HCT116 (cell line): ENCODE data around the gene MELTF. TPM values are rescaled to one million over a fixed set of nuclear protein-coding genes. Genes with fewer than 3 reads are reported as not detected.

Source experiments
- ATAC-seq: fragments of 200-7000 bp; cut with Tn5 transposase; 2 replicates; pipeline ENCODE4 v1.9.1; 2020; ENCODE audit warnings: mild to moderate bottlenecking, moderate library complexity
- BruUV-seq: library from RNA; stranded (reverse); fragments of 400-500 nt; replicated peaks from 2 replicates; lab custom pipeline; 2021; lab: Mats Ljungman, UMichigan
- CTCF ChIA-PET: fragments of 300-600 bp; sonication (Branson Sonifier 250); formaldehyde crosslinking; loops from one replicate; lab custom pipeline; 2021; ENCODE audit warnings: antibody characterized with exemption; lab: Charles Lee
- POLR2A ChIA-PET: fragments of 300-600, 350-600 bp; sonication (Branson Sonifier 250); formaldehyde crosslinking; loops from one replicate; lab custom pipeline; 2021; ENCODE audit warnings: antibody characterized with exemption; lab: Charles Lee
- RAD21 ChIA-PET, 2 experiments: fragments of 300-600 bp; sonication (Branson Sonifier 250); formaldehyde crosslinking; loops; one replicate each; lab custom pipeline; 2023; ENCODE audit warnings: low total read pairs in 2 of 2; ENCODE audit not compliant: uncharacterized antibody in 2 of 2, unreplicated experiment in 2 of 2, low non-redundant PET in 1 of 2; lab: Charles Lee
- DNase-seq: peaks from one replicate; pipeline ENCODE4 v3.0.0-alpha.2; 2010; ENCODE audit warnings: low read depth, low spot score
- H2AFZ ChIP-seq: fragments of 200-600 bp; shearing (Covaris generic), sonication (generic); 2 replicates; pipeline ENCODE4 v1.6.1; 2017; ENCODE audit warnings: low read depth, mixed run types, mixed read lengths, antibody characterized with exemption, low read length; ENCODE audit not compliant: poor library complexity, severe bottlenecking
- H3K27ac ChIP-seq: 2 replicates; pipeline ENCODE4 v1.5.1; 2012; ENCODE audit warnings: low read depth, low read length
- H3K27me3 ChIP-seq: fragments of 200-600 bp; sonication (generic); 2 replicates; pipeline ENCODE4 v1.6.1; 2016; ENCODE audit warnings: mixed run types, low read length, mixed read lengths; ENCODE audit not compliant: insufficient read depth
- H3K36me3 ChIP-seq, 2 experiments: fragments of 200-500 bp in 1 of 2; fragments of 200-600 bp in 1 of 2; sonication (Bioruptor generic) in 1 of 2; sonication (generic) in 1 of 2; 2 replicates each; pipeline versions ENCODE4 v1.5.1 to v1.6.1; 2014 to 2016; ENCODE audit warnings: low read length in 2 of 2, inconsistent platforms in 1 of 2, mixed read lengths in 1 of 2, mixed run types in 1 of 2; ENCODE audit not compliant: insufficient read depth in 2 of 2, control insufficient read depth in 1 of 2
- H3K4me1 ChIP-seq, 2 experiments: fragments of 200-600 bp in 1 of 2; sonication (generic) in 1 of 2; 2 replicates each; pipeline versions ENCODE4 v1.5.1 to v1.6.1; 2012 to 2017; ENCODE audit warnings: low read length in 2 of 2, inconsistent platforms in 1 of 2, mild to moderate bottlenecking in 1 of 2, mixed read lengths in 1 of 2, mixed run types in 1 of 2, moderate library complexity in 1 of 2; ENCODE audit not compliant: insufficient read depth in 2 of 2, control insufficient read depth in 1 of 2
- H3K4me2 ChIP-seq: fragments of 200-600 bp; sonication (generic); 2 replicates; pipeline ENCODE4 v1.6.1; 2017; ENCODE audit warnings: mixed run types, low read length, mixed read lengths
- H3K4me3 ChIP-seq, 2 experiments: fragments of 200-600 bp in 1 of 2; sonication (generic) in 1 of 2; replicated peaks in 1 of 2; 2 replicates each; pipeline ENCODE4 v1.5.1; 2011 to 2016; ENCODE audit warnings: low read length in 2 of 2, control low read depth in 1 of 2, low read depth in 1 of 2, mild to moderate bottlenecking in 1 of 2, mixed read lengths in 1 of 2, mixed run types in 1 of 2
- H3K79me2 ChIP-seq: fragments of 200-600 bp; sonication (generic); 2 replicates; pipeline ENCODE4 v1.6.1; 2017; ENCODE audit warnings: mild to moderate bottlenecking, mixed run types, low read length, moderate library complexity, mixed read lengths; ENCODE audit not compliant: insufficient read depth
- H3K9ac ChIP-seq: fragments of 200-600 bp; sonication (generic); 2 replicates; pipeline ENCODE4 v1.6.1; 2016; ENCODE audit warnings: low read length, mixed read lengths
- H3K9me2 ChIP-seq: fragments of 200-600 bp; sonication (generic), shearing (Covaris generic); 2 replicates; pipeline ENCODE4 v1.6.1; 2017; ENCODE audit warnings: mixed run types, mild to moderate bottlenecking, moderate library complexity; ENCODE audit not compliant: insufficient read depth
- H3K9me3 ChIP-seq, 2 experiments: fragments of 200-500 bp in 1 of 2; fragments of 200-600 bp in 1 of 2; sonication (Bioruptor generic) in 1 of 2; sonication (generic) in 1 of 2; 2 replicates each; pipeline ENCODE4 v1.6.1; 2014 to 2017; ENCODE audit warnings: low read length in 2 of 2, mixed read lengths in 2 of 2, inconsistent platforms in 1 of 2, low read depth in 1 of 2, mild to moderate bottlenecking in 1 of 2, mixed run types in 1 of 2, moderate library complexity in 1 of 2; ENCODE audit not compliant: control insufficient read depth in 1 of 2, insufficient read depth in 1 of 2
- H4K20me1 ChIP-seq: fragments of 200-600 bp; sonication (generic), shearing (Covaris generic); 2 replicates; pipeline ENCODE4 v1.6.1; 2017; ENCODE audit warnings: mixed run types, mild to moderate bottlenecking, moderate library complexity; ENCODE audit not compliant: insufficient read depth
- ATF3 ChIP-seq: IDR thresholded peaks from 2 replicates; pipeline ENCODE4 v1.6.1; 2012
- CBX3 ChIP-seq: IDR thresholded peaks from 2 replicates; pipeline ENCODE4 v1.6.1; 2012; ENCODE audit warnings: low read depth
- CEBPB ChIP-seq: IDR thresholded peaks from 2 replicates; pipeline ENCODE4 v1.6.1; 2012; ENCODE audit warnings: low read depth
- EGR1 ChIP-seq: IDR thresholded peaks from 2 replicates; pipeline ENCODE4 v1.6.1; 2012; ENCODE audit warnings: low read depth
- EZH2phosphoT487 ChIP-seq: fragments of 200-600 bp; IDR thresholded peaks from 2 replicates; pipeline ENCODE4 v1.6.1; 2018; ENCODE audit warnings: antibody characterized with exemption, borderline replicate concordance
- POLR2A ChIP-seq: IDR thresholded peaks from 2 replicates; pipeline ENCODE4 v1.7.0; 2011; ENCODE audit warnings: borderline replicate concordance; ENCODE audit not compliant: insufficient read depth, insufficient read length; ENCODE audit errors: extremely low read depth
- POLR2AphosphoS5 ChIP-seq: IDR thresholded peaks from 2 replicates; pipeline ENCODE4 v1.6.1; 2011; ENCODE audit warnings: mild to moderate bottlenecking, low read depth, low read length, moderate library complexity
- SIN3A ChIP-seq: IDR thresholded peaks from 2 replicates; pipeline ENCODE4 v1.6.1; 2012; ENCODE audit warnings: low read depth
- SP1 ChIP-seq: IDR thresholded peaks from 2 replicates; pipeline ENCODE4 v1.6.1; 2012; ENCODE audit warnings: low read depth
- SRF ChIP-seq: IDR thresholded peaks from 2 replicates; pipeline ENCODE4 v1.6.1; 2012; ENCODE audit warnings: low read depth
- TCF7L2 ChIP-seq: IDR thresholded peaks from 2 replicates; pipeline ENCODE4 v1.7.0; 2011; ENCODE audit warnings: borderline replicate concordance, inconsistent platforms; ENCODE audit not compliant: insufficient read depth, insufficient read length; ENCODE audit errors: extremely low read depth
- ZFX ChIP-seq: fragments of 450-650 bp; IDR thresholded peaks from 2 replicates; pipeline ENCODE4 v1.6.1; 2017
- ZNF274 ChIP-seq: fragments of 200-500 bp; sonication (Bioruptor generic); IDR thresholded peaks from 2 replicates; pipeline ENCODE4 v1.6.1; 2014; ENCODE audit warnings: mild to moderate bottlenecking, low read depth, low read length, inconsistent platforms
- intact Hi-C: fragments of 100-400 bp; cut with micrococcal nuclease; formaldehyde crosslinking; loops from 2 replicates; pipeline ENCODE4 v1.10.0; 2022
- total RNA-seq: library from RNA; stranded (reverse); gene quantifications from one replicate; pipeline ENCODE4 v1.2.1, GENCODE V29; 2021; ENCODE audit not compliant: unreplicated experiment

Gene MELTF
- total RNA-seq, 1 experiment from 2014 or later, result 47.6 TPM

DNA sequence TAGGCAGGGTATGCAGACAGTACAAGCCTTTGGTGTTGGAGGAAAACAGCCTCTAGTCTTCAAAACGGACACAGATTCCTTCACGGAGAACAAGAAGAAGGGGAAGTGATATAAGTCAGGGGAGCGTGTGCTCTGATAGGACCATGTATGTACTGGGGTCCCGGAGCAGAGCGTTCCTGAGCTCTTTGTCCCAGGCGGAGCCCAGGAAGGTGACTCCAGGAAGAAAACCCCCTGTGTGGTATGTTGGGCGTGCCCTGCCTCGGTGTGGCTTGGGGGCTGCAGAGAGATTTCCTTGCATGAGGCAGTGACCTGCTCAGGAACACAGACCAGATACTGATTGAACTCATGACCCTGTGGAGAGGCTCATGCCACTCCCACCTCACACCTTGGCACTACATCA is 21.7 kb downstream of the MELTF start:
- Histone ChIP-seq H3K27ac (no peak overlapping the region), H3K4me3 (no peak overlapping the region), H3K4me1 (peaks cover 16 to 33% of the 10 kb centered on the region in 2 experiments; a peak in 3 of 4 replicates), H3K36me3 (no peaks in the 10 kb centered on the region), H4K20me1 (no peaks in the 10 kb centered on the region), H3K9me2 (no peaks in the 10 kb centered on the region), H2AFZ (no peak overlapping the region), H3K27me3 (no peaks in the 10 kb centered on the region), H3K9me3 (no peaks in the 10 kb centered on the region), H3K9ac (no peak overlapping the region), H3K4me2 (no peak overlapping the region), H3K79me2 (no peaks in the 10 kb centered on the region)
- ChIA-PET RAD21 (no interaction called here), CTCF (no interaction called here), POLR2A (no interaction called here)
- DNase-seq, result no peak
- no TSS peak for BruUV-seq
- ATAC-seq, result no peak
- intact Hi-C loops, result no loop called here
- no peak for TF ChIP-seq EGR1
- TF ChIP-seq EZH2phosphoT487, result no peak
- no peak for TF ChIP-seq ZNF274
- no peak for TF ChIP-seq CBX3
- no peak for TF ChIP-seq TCF7L2
- no peak for TF ChIP-seq ATF3
- no peak for TF ChIP-seq SIN3A
- TF ChIP-seq SRF, result no peak
- TF ChIP-seq ZFX, result no peak
- TF ChIP-seq POLR2A, result no peak
- no peak for TF ChIP-seq SP1
- no peak for TF ChIP-seq CEBPB

DNA sequence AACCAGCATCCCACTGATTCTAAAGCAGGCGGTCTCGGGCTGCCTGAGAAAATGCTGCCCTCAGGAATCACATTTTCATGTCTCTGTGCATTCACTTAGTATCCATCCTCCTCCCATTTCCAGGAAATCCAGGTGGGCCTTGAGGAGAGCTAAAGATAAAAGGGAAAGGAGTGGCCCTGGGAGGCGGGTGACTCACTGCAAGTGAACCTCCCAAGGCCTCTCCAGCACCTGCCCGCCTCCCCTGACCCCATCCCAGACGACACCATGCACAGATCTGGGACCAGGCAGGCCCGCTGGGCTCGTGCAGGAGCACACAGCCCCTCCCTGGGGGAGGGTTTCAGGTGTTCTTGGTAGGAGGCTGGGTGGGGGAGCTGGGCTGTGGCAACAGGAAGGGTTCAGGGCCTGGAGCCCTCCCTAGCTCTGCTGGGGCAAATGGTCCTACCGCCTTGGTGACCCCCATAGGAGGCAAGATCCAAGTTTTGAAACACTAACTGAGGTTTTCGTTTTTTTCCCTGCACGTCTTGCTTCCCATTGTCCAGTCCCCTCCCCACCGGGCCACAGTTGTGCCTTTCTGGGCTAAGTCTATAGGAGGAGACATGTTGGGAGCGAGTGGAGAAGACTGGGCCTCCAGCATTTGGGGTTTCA is 22.2 kb downstream of the MELTF start:
- H3K36me3 ChIP-seq, result no peaks in the 10 kb centered on the region
- no peak overlapping the region for H3K4me3 ChIP-seq
- no peaks in the 10 kb centered on the region for H3K27me3 ChIP-seq
- ChIA-PET POLR2A (no interaction called here), RAD21 (no interaction called here), CTCF (no interaction called here)
- BruUV-seq, result no TSS peak
- ATAC-seq (no peak), DNase-seq (no peak)
- no peaks in the 10 kb centered on the region for H3K9me2 ChIP-seq
- no peaks in the 10 kb centered on the region for H3K79me2 ChIP-seq
- H2AFZ ChIP-seq, result no peak overlapping the region
- TF ChIP-seq POLR2A, result no peak
- 0 out of 2 replicates have a peak, but pooled peaks have one; percentile 9 for TF ChIP-seq POLR2AphosphoS5
- peak; percentile 61 for TF ChIP-seq TCF7L2
- H3K4me2 ChIP-seq, result peak overlapping the region; percentile 37
- peaks cover 16 to 36% of the 10 kb centered on the region in 2 experiments; a peak in 3 of 4 replicates for H3K4me1 ChIP-seq
- no peaks in the 10 kb centered on the region for H4K20me1 ChIP-seq
- H3K9me3 ChIP-seq, result no peaks in the 10 kb centered on the region
- intact Hi-C loops, result no loop called here
- no peak overlapping the region for H3K27ac ChIP-seq
- H3K9ac ChIP-seq, result no peak overlapping the region
